ENCODE results near the gene CAMKMT. TPM values are rescaled to one million over a fixed set of nuclear protein-coding genes. Genes with fewer than 3 reads are reported as not detected.
"Not testable (repeated sequence)": the region's sequence is repeated elsewhere in the genome, so short reads cannot be mapped to it uniquely, and the experiment has no call there.

The CAMKMT gene
- total RNA-seq, 2 experiments from 2014 or later = 11.9 to 13.9 TPM

- no peak overlapping the region for H3K27ac Mint-ChIP-seq
- no peak overlapping the region for H3K4me3 Mint-ChIP-seq
- H3K9me3 Mint-ChIP-seq = no peaks in the 10 kb centered on the region
- intact Hi-C loops (cut with DNase I, micrococcal nuclease) = no loop called here
- H3K27ac ChIP-seq (ENCODE audit: low read depth in 1 of 2, low read length in 2 of 2) = no peak overlapping the region
- H3K4me3 ChIP-seq (ENCODE audit: low read length) = no peak overlapping the region
- CTCF ChIA-PET = interaction anchor here (0.8 kb wide), 1 partner anchor 9 kb away, joined by 3 read pairs; no protein-coding TSS in a partner anchor
- H3K4me1 Mint-ChIP-seq (ENCODE audit: low read depth) = no peaks in the 10 kb centered on the region
- POLR2A ChIA-PET = no interaction called here
- no peaks in the 10 kb centered on the region for H3K27me3 Mint-ChIP-seq
- H3K27me3 ChIP-seq (ENCODE audit: control insufficient read depth in 1 of 2, insufficient read depth in 2 of 2, low read length in 2 of 2) = no peaks in the 10 kb centered on the region
- no peaks in the 10 kb centered on the region for H3K4me1 ChIP-seq (ENCODE audit: insufficient read depth, low read length)
- H3K36me3 ChIP-seq (ENCODE audit: insufficient read depth, low read length) = no peaks in the 10 kb centered on the region
- no peaks in the 10 kb centered on the region for H3K36me3 Mint-ChIP-seq (ENCODE audit: low read depth)
- DNase-seq (no peak), ATAC-seq (ENCODE audit: poor library complexity) (no peak)
- no peaks in the 10 kb centered on the region for H3K9me3 ChIP-seq (ENCODE audit: control insufficient read depth in 1 of 2, insufficient read depth in 1 of 2, low read length in 2 of 2)
- no peak for TF ChIP-seq CTCF (IDR thresholded peaks at IDR 0.05)
Observed at GRCh38 chr2:44496130-44496529, 134.4 kb downstream of the CAMKMT start.

GRCh38 chr2:44498551-44498950 is 136.8 kb downstream of the CAMKMT start:
- ChIA-PET POLR2A (no interaction called here), CTCF (no interaction called here)
- Mint-ChIP-seq H3K4me1 (ENCODE audit: low read depth) (no peaks in the 10 kb centered on the region), H3K27ac (no peak overlapping the region), H3K9me3 (no peaks in the 10 kb centered on the region), H3K4me3 (no peak overlapping the region), H3K27me3 (no peaks in the 10 kb centered on the region), H3K36me3 (ENCODE audit: low read depth) (no peaks in the 10 kb centered on the region)
- H3K27me3 ChIP-seq (ENCODE audit: control insufficient read depth in 1 of 2, insufficient read depth in 2 of 2, low read length in 2 of 2) = no peaks in the 10 kb centered on the region
- no peak for TF ChIP-seq CTCF (IDR thresholded peaks at IDR 0.05)
- H3K36me3 ChIP-seq (ENCODE audit: insufficient read depth, low read length) = no peaks in the 10 kb centered on the region
- no peak overlapping the region for H3K27ac ChIP-seq (ENCODE audit: low read depth in 1 of 2, low read length in 2 of 2)
- no peaks in the 10 kb centered on the region for H3K9me3 ChIP-seq (ENCODE audit: control insufficient read depth in 1 of 2, insufficient read depth in 1 of 2, low read length in 2 of 2)
- no peak overlapping the region for H3K4me3 ChIP-seq (ENCODE audit: low read length)
- H3K4me1 ChIP-seq (ENCODE audit: insufficient read depth, low read length) = no peaks in the 10 kb centered on the region
- DNase-seq (no peak), ATAC-seq (ENCODE audit: poor library complexity) (no peak)
- intact Hi-C loops (cut with DNase I, micrococcal nuclease) = no loop called here

GRCh38 chr2:44505664-44506063 is 143.9 kb downstream of the CAMKMT start:
- H3K4me1 Mint-ChIP-seq (ENCODE audit: low read depth); ATAC-seq (ENCODE audit: poor library complexity); H3K27me3 ChIP-seq (ENCODE audit: control insufficient read depth in 1 of 2, insufficient read depth in 2 of 2, low read length in 2 of 2); intact Hi-C loops (cut with DNase I, micrococcal nuclease); H3K27me3 Mint-ChIP-seq; H3K9me3 ChIP-seq (ENCODE audit: control insufficient read depth in 1 of 2, insufficient read depth in 1 of 2, low read length in 2 of 2); H3K4me3 Mint-ChIP-seq; H3K27ac ChIP-seq (ENCODE audit: low read depth in 1 of 2, low read length in 2 of 2); H3K4me3 ChIP-seq (ENCODE audit: low read length); H3K36me3 ChIP-seq (ENCODE audit: insufficient read depth, low read length); DNase-seq; H3K27ac Mint-ChIP-seq; H3K4me1 ChIP-seq (ENCODE audit: insufficient read depth, low read length); POLR2A ChIA-PET; H3K9me3 Mint-ChIP-seq: not testable (repeated sequence)
- H3K36me3 Mint-ChIP-seq (ENCODE audit: low read depth) = peaks cover 14% of the 10 kb centered on the region
- CTCF ChIA-PET = interaction anchor here (1.7 to 1.9 kb wide), 2 partner anchors 9 to 26 kb away, joined by 3 to 4 read pairs; no protein-coding TSS in a partner anchor

- H3K4me3 Mint-ChIP-seq = no peak overlapping the region
- Histone ChIP-seq H3K4me3 (ENCODE audit: low read length) (no peak overlapping the region), H3K4me1 (ENCODE audit: insufficient read depth, low read length) (no peaks in the 10 kb centered on the region), H3K27me3 (ENCODE audit: control insufficient read depth in 1 of 2, insufficient read depth in 2 of 2, low read length in 2 of 2) (no peaks in the 10 kb centered on the region), H3K9me3 (ENCODE audit: control insufficient read depth in 1 of 2, insufficient read depth in 1 of 2, low read length in 2 of 2) (no peaks in the 10 kb centered on the region), H3K27ac (ENCODE audit: low read depth in 1 of 2, low read length in 2 of 2) (no peak overlapping the region), H3K36me3 (ENCODE audit: insufficient read depth, low read length) (no peaks in the 10 kb centered on the region)
- no peak for DNase-seq
- TF ChIP-seq CTCF (IDR thresholded peaks at IDR 0.05) = no peak
- ChIA-PET CTCF (no interaction called here), POLR2A (no interaction called here)
- no peak for ATAC-seq (ENCODE audit: poor library complexity)
- intact Hi-C loops (cut with DNase I, micrococcal nuclease) = no loop called here
- H3K36me3 Mint-ChIP-seq (ENCODE audit: low read depth) = peaks cover 22% of the 10 kb centered on the region
- no peaks in the 10 kb centered on the region for H3K9me3 Mint-ChIP-seq
- H3K27me3 Mint-ChIP-seq = no peaks in the 10 kb centered on the region
- H3K27ac Mint-ChIP-seq = no peak overlapping the region
- H3K4me1 Mint-ChIP-seq (ENCODE audit: low read depth) = no peaks in the 10 kb centered on the region
Observed at GRCh38 chr2:44510246-44510645, 148.5 kb downstream of the CAMKMT start.
